ENCODE measurements around the gene SYTL3. TPM values are rescaled to one million over a fixed set of nuclear protein-coding genes. Genes with fewer than 3 reads are reported as not detected.
A peak's percentile ranks its signal among the peaks of the same experiment; 100 is the strongest.

The SYTL3 gene
- total and polyA plus RNA-seq, 2 experiments from 2014 or later = 0.07 TPM; not detected in 1

DNA sequence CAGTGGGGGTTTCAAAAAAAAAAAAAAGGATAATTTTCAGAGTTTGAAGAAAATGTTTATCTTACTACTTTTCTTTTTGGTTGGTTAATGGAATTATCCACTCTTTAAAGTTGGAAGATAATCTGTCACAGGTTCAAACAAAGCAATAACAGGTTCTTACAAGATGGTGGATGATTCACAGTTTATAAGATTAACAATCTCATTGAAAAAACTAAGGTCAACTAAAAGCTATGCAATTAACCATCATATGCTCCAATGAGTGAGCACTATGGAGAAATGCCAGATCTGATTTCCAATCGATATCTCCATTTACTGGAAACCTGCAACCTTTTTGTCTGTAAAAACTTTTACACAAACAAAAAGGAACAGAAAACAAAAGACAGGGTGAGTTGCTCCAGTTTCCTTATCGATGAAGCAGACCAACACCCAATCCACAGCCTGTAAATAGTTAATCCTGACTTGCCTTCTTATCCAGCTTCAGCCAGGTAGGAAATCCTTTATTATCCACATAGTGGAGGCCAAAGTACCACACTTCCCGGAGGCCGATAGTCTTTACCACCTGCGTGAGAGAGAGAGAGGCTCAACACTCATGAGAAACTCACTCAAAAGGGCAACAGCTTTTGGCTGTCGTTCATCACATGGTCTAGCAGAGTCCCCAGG is 136.9 kb downstream of the SYTL3 start:
- DNase-seq (ENCODE audit: low spot score) = no peak
- Histone ChIP-seq H3K4me1 (ENCODE audit: insufficient read depth) (no peaks in the 10 kb centered on the region), H3K4me3 (no peak overlapping the region), H3K4me2 (no peak overlapping the region), H3K9me2 (ENCODE audit: insufficient read depth) (no peaks in the 10 kb centered on the region), H3K36me3 (ENCODE audit: insufficient read depth) (peaks cover 66% of the 10 kb centered on the region), H3K27me3 (ENCODE audit: insufficient read depth) (no peaks in the 10 kb centered on the region), H2AFZ (no peak overlapping the region), H4K20me1 (replicated peaks; ENCODE audit: insufficient read depth) (peaks cover 65% of the 10 kb centered on the region), H3K27ac (ENCODE audit: low read depth) (peak overlapping the region; percentile 42; the same call in 1 of the 2 replicates), H3K79me2 (replicated peaks; ENCODE audit: insufficient read depth) (peaks cover 100% of the 10 kb centered on the region), H3F3A (replicated peaks; ENCODE audit: low read depth) (peaks cover 21% of the 10 kb centered on the region; the same call in 1 of the 2 replicates)
- no peak for ATAC-seq
- Mint-ChIP-seq H3K4me3 (no peak overlapping the region), H3K36me3 (ENCODE audit: low read depth) (peaks cover 88% of the 10 kb centered on the region), H3K27me3 (ENCODE audit: insufficient read depth, low read depth, poor library complexity) (peaks cover 1% of the 10 kb centered on the region), H3K4me1 (peaks cover 12% of the 10 kb centered on the region; the same call in 2 of the 3 replicates), H3K9me3 (no peaks in the 10 kb centered on the region), H3K27ac (no peak overlapping the region)
- TF ChIP-seq ZNF331 (CRISPR knock-in tag; IDR thresholded peaks at IDR 0.05; ENCODE audit: low read depth) = no peak
- no peak for TF ChIP-seq EZH2 (IDR thresholded peaks at IDR 0.05; ENCODE audit: low read depth, unreplicated experiment)
- no peak for TF ChIP-seq STAT1 (IDR thresholded peaks at IDR 0.05; ENCODE audit: unreplicated experiment)
- no peak for TF ChIP-seq ZNF114 (CRISPR knock-in tag; IDR thresholded peaks at IDR 0.05)
- TF ChIP-seq, protein P1, sequence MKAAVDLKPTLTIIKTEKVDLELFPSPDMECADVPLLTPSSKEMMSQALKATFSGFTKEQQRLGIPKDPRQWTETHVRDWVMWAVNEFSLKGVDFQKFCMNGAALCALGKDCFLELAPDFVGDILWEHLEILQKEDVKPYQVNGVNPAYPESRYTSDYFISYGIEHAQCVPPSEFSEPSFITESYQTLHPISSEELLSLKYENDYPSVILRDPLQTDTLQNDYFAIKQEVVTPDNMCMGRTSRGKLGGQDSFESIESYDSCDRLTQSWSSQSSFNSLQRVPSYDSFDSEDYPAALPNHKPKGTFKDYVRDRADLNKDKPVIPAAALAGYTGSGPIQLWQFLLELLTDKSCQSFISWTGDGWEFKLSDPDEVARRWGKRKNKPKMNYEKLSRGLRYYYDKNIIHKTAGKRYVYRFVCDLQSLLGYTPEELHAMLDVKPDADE (IDR thresholded peaks at IDR 0.05) = no peak
- TF ChIP-seq POLR2AphosphoS5 (IDR thresholded peaks at IDR 0.05; ENCODE audit: low read depth) = no peak
- no peak for TF ChIP-seq EZH2phosphoT487 (IDR thresholded peaks at IDR 0.05; ENCODE audit: unreplicated experiment)
- TF ChIP-seq JUNB (IDR thresholded peaks at IDR 0.05; ENCODE audit: unreplicated experiment) = no peak
- no peak for TF ChIP-seq NANOG (IDR thresholded peaks at IDR 0.05; ENCODE audit: borderline replicate concordance)
- TF ChIP-seq, protein P2, sequence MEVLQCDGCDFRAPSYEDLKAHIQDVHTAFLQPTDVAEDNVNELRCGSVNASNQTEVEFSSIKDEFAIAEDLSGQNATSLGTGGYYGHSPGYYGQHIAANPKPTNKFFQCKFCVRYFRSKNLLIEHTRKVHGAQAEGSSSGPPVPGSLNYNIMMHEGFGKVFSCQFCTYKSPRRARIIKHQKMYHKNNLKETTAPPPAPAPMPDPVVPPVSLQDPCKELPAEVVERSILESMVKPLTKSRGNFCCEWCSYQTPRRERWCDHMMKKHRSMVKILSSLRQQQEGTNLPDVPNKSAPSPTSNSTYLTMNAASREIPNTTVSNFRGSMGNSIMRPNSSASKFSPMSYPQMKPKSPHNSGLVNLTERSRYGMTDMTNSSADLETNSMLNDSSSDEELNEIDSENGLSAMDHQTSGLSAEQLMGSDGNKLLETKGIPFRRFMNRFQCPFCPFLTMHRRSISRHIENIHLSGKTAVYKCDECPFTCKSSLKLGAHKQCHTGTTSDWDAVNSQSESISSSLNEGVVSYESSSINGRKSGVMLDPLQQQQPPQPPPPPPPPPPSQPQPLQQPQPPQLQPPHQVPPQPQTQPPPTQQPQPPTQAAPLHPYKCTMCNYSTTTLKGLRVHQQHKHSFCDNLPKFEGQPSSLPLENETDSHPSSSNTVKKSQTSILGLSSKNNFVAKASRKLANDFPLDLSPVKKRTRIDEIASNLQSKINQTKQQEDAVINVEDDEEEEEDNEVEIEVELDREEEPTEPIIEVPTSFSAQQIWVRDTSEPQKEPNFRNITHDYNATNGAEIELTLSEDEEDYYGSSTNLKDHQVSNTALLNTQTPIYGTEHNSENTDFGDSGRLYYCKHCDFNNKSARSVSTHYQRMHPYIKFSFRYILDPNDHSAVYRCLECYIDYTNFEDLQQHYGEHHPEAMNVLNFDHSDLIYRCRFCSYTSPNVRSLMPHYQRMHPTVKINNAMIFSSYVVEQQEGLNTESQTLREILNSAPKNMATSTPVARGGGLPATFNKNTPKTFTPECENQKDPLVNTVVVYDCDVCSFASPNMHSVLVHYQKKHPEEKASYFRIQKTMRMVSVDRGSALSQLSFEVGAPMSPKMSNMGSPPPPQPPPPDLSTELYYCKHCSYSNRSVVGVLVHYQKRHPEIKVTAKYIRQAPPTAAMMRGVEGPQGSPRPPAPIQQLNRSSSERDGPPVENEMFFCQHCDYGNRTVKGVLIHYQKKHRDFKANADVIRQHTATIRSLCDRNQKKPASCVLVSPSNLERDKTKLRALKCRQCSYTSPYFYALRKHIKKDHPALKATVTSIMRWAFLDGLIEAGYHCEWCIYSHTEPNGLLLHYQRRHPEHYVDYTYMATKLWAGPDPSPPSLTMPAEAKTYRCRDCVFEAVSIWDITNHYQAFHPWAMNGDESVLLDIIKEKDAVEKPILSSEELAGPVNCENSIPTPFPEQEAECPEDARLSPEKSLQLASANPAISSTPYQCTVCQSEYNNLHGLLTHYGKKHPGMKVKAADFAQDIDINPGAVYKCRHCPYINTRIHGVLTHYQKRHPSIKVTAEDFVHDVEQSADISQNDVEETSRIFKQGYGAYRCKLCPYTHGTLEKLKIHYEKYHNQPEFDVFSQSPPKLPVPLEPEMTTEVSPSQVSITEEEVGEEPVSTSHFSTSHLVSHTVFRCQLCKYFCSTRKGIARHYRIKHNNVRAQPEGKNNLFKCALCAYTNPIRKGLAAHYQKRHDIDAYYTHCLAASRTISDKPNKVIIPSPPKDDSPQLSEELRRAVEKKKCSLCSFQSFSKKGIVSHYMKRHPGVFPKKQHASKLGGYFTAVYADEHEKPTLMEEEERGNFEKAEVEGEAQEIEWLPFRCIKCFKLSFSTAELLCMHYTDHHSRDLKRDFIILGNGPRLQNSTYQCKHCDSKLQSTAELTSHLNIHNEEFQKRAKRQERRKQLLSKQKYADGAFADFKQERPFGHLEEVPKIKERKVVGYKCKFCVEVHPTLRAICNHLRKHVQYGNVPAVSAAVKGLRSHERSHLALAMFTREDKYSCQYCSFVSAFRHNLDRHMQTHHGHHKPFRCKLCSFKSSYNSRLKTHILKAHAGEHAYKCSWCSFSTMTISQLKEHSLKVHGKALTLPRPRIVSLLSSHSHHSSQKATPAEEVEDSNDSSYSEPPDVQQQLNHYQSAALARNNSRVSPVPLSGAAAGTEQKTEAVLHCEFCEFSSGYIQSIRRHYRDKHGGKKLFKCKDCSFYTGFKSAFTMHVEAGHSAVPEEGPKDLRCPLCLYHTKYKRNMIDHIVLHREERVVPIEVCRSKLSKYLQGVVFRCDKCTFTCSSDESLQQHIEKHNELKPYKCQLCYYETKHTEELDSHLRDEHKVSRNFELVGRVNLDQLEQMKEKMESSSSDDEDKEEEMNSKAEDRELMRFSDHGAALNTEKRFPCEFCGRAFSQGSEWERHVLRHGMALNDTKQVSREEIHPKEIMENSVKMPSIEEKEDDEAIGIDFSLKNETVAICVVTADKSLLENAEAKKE (CRISPR knock-in tag; IDR thresholded peaks at IDR 0.05) = no peak
- TF ChIP-seq, protein P3, sequence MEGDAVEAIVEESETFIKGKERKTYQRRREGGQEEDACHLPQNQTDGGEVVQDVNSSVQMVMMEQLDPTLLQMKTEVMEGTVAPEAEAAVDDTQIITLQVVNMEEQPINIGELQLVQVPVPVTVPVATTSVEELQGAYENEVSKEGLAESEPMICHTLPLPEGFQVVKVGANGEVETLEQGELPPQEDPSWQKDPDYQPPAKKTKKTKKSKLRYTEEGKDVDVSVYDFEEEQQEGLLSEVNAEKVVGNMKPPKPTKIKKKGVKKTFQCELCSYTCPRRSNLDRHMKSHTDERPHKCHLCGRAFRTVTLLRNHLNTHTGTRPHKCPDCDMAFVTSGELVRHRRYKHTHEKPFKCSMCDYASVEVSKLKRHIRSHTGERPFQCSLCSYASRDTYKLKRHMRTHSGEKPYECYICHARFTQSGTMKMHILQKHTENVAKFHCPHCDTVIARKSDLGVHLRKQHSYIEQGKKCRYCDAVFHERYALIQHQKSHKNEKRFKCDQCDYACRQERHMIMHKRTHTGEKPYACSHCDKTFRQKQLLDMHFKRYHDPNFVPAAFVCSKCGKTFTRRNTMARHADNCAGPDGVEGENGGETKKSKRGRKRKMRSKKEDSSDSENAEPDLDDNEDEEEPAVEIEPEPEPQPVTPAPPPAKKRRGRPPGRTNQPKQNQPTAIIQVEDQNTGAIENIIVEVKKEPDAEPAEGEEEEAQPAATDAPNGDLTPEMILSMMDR (conservative IDR thresholded peaks at IDR 0.05; ENCODE audit: low read depth in 2 of 2) = no peak
- TF ChIP-seq, protein P4, sequence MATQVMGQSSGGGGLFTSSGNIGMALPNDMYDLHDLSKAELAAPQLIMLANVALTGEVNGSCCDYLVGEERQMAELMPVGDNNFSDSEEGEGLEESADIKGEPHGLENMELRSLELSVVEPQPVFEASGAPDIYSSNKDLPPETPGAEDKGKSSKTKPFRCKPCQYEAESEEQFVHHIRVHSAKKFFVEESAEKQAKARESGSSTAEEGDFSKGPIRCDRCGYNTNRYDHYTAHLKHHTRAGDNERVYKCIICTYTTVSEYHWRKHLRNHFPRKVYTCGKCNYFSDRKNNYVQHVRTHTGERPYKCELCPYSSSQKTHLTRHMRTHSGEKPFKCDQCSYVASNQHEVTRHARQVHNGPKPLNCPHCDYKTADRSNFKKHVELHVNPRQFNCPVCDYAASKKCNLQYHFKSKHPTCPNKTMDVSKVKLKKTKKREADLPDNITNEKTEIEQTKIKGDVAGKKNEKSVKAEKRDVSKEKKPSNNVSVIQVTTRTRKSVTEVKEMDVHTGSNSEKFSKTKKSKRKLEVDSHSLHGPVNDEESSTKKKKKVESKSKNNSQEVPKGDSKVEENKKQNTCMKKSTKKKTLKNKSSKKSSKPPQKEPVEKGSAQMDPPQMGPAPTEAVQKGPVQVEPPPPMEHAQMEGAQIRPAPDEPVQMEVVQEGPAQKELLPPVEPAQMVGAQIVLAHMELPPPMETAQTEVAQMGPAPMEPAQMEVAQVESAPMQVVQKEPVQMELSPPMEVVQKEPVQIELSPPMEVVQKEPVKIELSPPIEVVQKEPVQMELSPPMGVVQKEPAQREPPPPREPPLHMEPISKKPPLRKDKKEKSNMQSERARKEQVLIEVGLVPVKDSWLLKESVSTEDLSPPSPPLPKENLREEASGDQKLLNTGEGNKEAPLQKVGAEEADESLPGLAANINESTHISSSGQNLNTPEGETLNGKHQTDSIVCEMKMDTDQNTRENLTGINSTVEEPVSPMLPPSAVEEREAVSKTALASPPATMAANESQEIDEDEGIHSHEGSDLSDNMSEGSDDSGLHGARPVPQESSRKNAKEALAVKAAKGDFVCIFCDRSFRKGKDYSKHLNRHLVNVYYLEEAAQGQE (IDR thresholded peaks at IDR 0.05; ENCODE audit: unreplicated experiment) = no peak
- no peak for TF ChIP-seq CREB1 (CRISPR knock-in tag; IDR thresholded peaks at IDR 0.05; ENCODE audit: low read depth)
